HCT116 (cell line): ENCODE results near the gene PNLIP. TPM values are rescaled to one million over a fixed set of nuclear protein-coding genes. Genes with fewer than 3 reads are reported as not detected.

ENCODE experiments used
- ATAC-seq: fragments of 200-7000 bp; cut with Tn5 transposase; 2 replicates; pipeline ENCODE4 v1.9.1; 2020; ENCODE audit warnings: mild to moderate bottlenecking, moderate library complexity
- BruUV-seq: library from RNA; stranded (reverse); fragments of 400-500 nt; replicated peaks from 2 replicates; lab custom pipeline; 2021; lab: Mats Ljungman, UMichigan
- CTCF ChIA-PET: fragments of 300-600 bp; sonication (Branson Sonifier 250); formaldehyde crosslinking; loops from one replicate; lab custom pipeline; 2021; ENCODE audit warnings: antibody characterized with exemption; lab: Charles Lee
- POLR2A ChIA-PET: fragments of 300-600, 350-600 bp; sonication (Branson Sonifier 250); formaldehyde crosslinking; loops from one replicate; lab custom pipeline; 2021; ENCODE audit warnings: antibody characterized with exemption; lab: Charles Lee
- RAD21 ChIA-PET, 2 experiments: fragments of 300-600 bp; sonication (Branson Sonifier 250); formaldehyde crosslinking; loops; one replicate each; lab custom pipeline; 2023; ENCODE audit warnings: low total read pairs in 2 of 2; ENCODE audit not compliant: uncharacterized antibody in 2 of 2, unreplicated experiment in 2 of 2, low non-redundant PET in 1 of 2; lab: Charles Lee
- DNase-seq: peaks from one replicate; pipeline ENCODE4 v3.0.0-alpha.2; 2010; ENCODE audit warnings: low read depth, low spot score
- H2AFZ ChIP-seq: fragments of 200-600 bp; shearing (Covaris generic), sonication (generic); 2 replicates; pipeline ENCODE4 v1.6.1; 2017; ENCODE audit warnings: low read depth, mixed run types, mixed read lengths, antibody characterized with exemption, low read length; ENCODE audit not compliant: poor library complexity, severe bottlenecking
- H3K27ac ChIP-seq: 2 replicates; pipeline ENCODE4 v1.5.1; 2012; ENCODE audit warnings: low read depth, low read length
- H3K27me3 ChIP-seq: fragments of 200-600 bp; sonication (generic); 2 replicates; pipeline ENCODE4 v1.6.1; 2016; ENCODE audit warnings: mixed run types, low read length, mixed read lengths; ENCODE audit not compliant: insufficient read depth
- H3K36me3 ChIP-seq, 2 experiments: fragments of 200-500 bp in 1 of 2; fragments of 200-600 bp in 1 of 2; sonication (Bioruptor generic) in 1 of 2; sonication (generic) in 1 of 2; 2 replicates each; pipeline versions ENCODE4 v1.5.1 to v1.6.1; 2014 to 2016; ENCODE audit warnings: low read length in 2 of 2, inconsistent platforms in 1 of 2, mixed read lengths in 1 of 2, mixed run types in 1 of 2; ENCODE audit not compliant: insufficient read depth in 2 of 2, control insufficient read depth in 1 of 2
- H3K4me1 ChIP-seq, 2 experiments: fragments of 200-600 bp in 1 of 2; sonication (generic) in 1 of 2; 2 replicates each; pipeline versions ENCODE4 v1.5.1 to v1.6.1; 2012 to 2017; ENCODE audit warnings: low read length in 2 of 2, inconsistent platforms in 1 of 2, mild to moderate bottlenecking in 1 of 2, mixed read lengths in 1 of 2, mixed run types in 1 of 2, moderate library complexity in 1 of 2; ENCODE audit not compliant: insufficient read depth in 2 of 2, control insufficient read depth in 1 of 2
- H3K4me2 ChIP-seq: fragments of 200-600 bp; sonication (generic); 2 replicates; pipeline ENCODE4 v1.6.1; 2017; ENCODE audit warnings: mixed run types, low read length, mixed read lengths
- H3K4me3 ChIP-seq, 2 experiments: fragments of 200-600 bp in 1 of 2; sonication (generic) in 1 of 2; replicated peaks in 1 of 2; 2 replicates each; pipeline ENCODE4 v1.5.1; 2011 to 2016; ENCODE audit warnings: low read length in 2 of 2, control low read depth in 1 of 2, low read depth in 1 of 2, mild to moderate bottlenecking in 1 of 2, mixed read lengths in 1 of 2, mixed run types in 1 of 2
- H3K79me2 ChIP-seq: fragments of 200-600 bp; sonication (generic); 2 replicates; pipeline ENCODE4 v1.6.1; 2017; ENCODE audit warnings: mild to moderate bottlenecking, mixed run types, low read length, moderate library complexity, mixed read lengths; ENCODE audit not compliant: insufficient read depth
- H3K9ac ChIP-seq: fragments of 200-600 bp; sonication (generic); 2 replicates; pipeline ENCODE4 v1.6.1; 2016; ENCODE audit warnings: low read length, mixed read lengths
- H3K9me2 ChIP-seq: fragments of 200-600 bp; sonication (generic), shearing (Covaris generic); 2 replicates; pipeline ENCODE4 v1.6.1; 2017; ENCODE audit warnings: mixed run types, mild to moderate bottlenecking, moderate library complexity; ENCODE audit not compliant: insufficient read depth
- H3K9me3 ChIP-seq, 2 experiments: fragments of 200-500 bp in 1 of 2; fragments of 200-600 bp in 1 of 2; sonication (Bioruptor generic) in 1 of 2; sonication (generic) in 1 of 2; 2 replicates each; pipeline ENCODE4 v1.6.1; 2014 to 2017; ENCODE audit warnings: low read length in 2 of 2, mixed read lengths in 2 of 2, inconsistent platforms in 1 of 2, low read depth in 1 of 2, mild to moderate bottlenecking in 1 of 2, mixed run types in 1 of 2, moderate library complexity in 1 of 2; ENCODE audit not compliant: control insufficient read depth in 1 of 2, insufficient read depth in 1 of 2
- H4K20me1 ChIP-seq: fragments of 200-600 bp; sonication (generic), shearing (Covaris generic); 2 replicates; pipeline ENCODE4 v1.6.1; 2017; ENCODE audit warnings: mixed run types, mild to moderate bottlenecking, moderate library complexity; ENCODE audit not compliant: insufficient read depth
- CBX3 ChIP-seq: IDR thresholded peaks from 2 replicates; pipeline ENCODE4 v1.6.1; 2012; ENCODE audit warnings: low read depth
- CEBPB ChIP-seq: IDR thresholded peaks from 2 replicates; pipeline ENCODE4 v1.6.1; 2012; ENCODE audit warnings: low read depth
- CTCF ChIP-seq, 3 experiments: fragments of 200-600 bp in 1 of 3; sonication (generic) in 1 of 3; IDR thresholded peaks in 2 of 3; conservative IDR thresholded peaks in 1 of 3; 2 replicates each; pipeline ENCODE4 v1.5.1; 2012 to 2017; ENCODE audit warnings: low read depth in 2 of 3, low read length in 2 of 3, antibody characterized with exemption in 1 of 3, borderline replicate concordance in 1 of 3, control low read depth in 1 of 3, mild to moderate bottlenecking in 1 of 3, mixed read lengths in 1 of 3, mixed run types in 1 of 3, moderate library complexity in 1 of 3; ENCODE audit not compliant: insufficient read depth in 1 of 3
- EGR1 ChIP-seq: IDR thresholded peaks from 2 replicates; pipeline ENCODE4 v1.6.1; 2012; ENCODE audit warnings: low read depth
- ELF1 ChIP-seq: IDR thresholded peaks from 2 replicates; pipeline ENCODE4 v1.6.1; 2012; ENCODE audit warnings: low read depth, borderline replicate concordance
- EZH2 ChIP-seq: fragments of 200-600 bp; sonication (generic); IDR thresholded peaks from 2 replicates; pipeline ENCODE4 v1.6.1; 2017; ENCODE audit warnings: antibody characterized with exemption, mixed run types
- JUND ChIP-seq: IDR thresholded peaks from 2 replicates; pipeline ENCODE4 v1.6.1; 2012
- POLR2A ChIP-seq: IDR thresholded peaks from 2 replicates; pipeline ENCODE4 v1.7.0; 2011; ENCODE audit warnings: borderline replicate concordance; ENCODE audit not compliant: insufficient read depth, insufficient read length; ENCODE audit errors: extremely low read depth
- POLR2AphosphoS5 ChIP-seq: IDR thresholded peaks from 2 replicates; pipeline ENCODE4 v1.6.1; 2011; ENCODE audit warnings: mild to moderate bottlenecking, low read depth, low read length, moderate library complexity
- REST ChIP-seq: IDR thresholded peaks from 2 replicates; pipeline ENCODE4 v1.6.1; 2012; ENCODE audit warnings: low read depth
- SIN3A ChIP-seq: IDR thresholded peaks from 2 replicates; pipeline ENCODE4 v1.6.1; 2012; ENCODE audit warnings: low read depth
- SP1 ChIP-seq: IDR thresholded peaks from 2 replicates; pipeline ENCODE4 v1.6.1; 2012; ENCODE audit warnings: low read depth
- SRF ChIP-seq: IDR thresholded peaks from 2 replicates; pipeline ENCODE4 v1.6.1; 2012; ENCODE audit warnings: low read depth
- TCF7L2 ChIP-seq: IDR thresholded peaks from 2 replicates; pipeline ENCODE4 v1.7.0; 2011; ENCODE audit warnings: borderline replicate concordance, inconsistent platforms; ENCODE audit not compliant: insufficient read depth, insufficient read length; ENCODE audit errors: extremely low read depth
- YY1 ChIP-seq: IDR thresholded peaks from 2 replicates; pipeline ENCODE4 v1.6.1; 2011; ENCODE audit warnings: low read length, low read depth, moderate library complexity, mild to moderate bottlenecking; ENCODE audit not compliant: insufficient replicate concordance; ENCODE audit errors: extremely low read depth
- ZBTB33 ChIP-seq: IDR thresholded peaks from 2 replicates; pipeline ENCODE4 v1.6.1; 2011; ENCODE audit warnings: mild to moderate bottlenecking, low read length, moderate library complexity; ENCODE audit not compliant: insufficient replicate concordance; ENCODE audit errors: extremely low read depth
- ZFX ChIP-seq: fragments of 450-650 bp; IDR thresholded peaks from 2 replicates; pipeline ENCODE4 v1.6.1; 2017
- ZNF274 ChIP-seq: fragments of 200-500 bp; sonication (Bioruptor generic); IDR thresholded peaks from 2 replicates; pipeline ENCODE4 v1.6.1; 2014; ENCODE audit warnings: mild to moderate bottlenecking, low read depth, low read length, inconsistent platforms
- intact Hi-C: fragments of 100-400 bp; cut with micrococcal nuclease; formaldehyde crosslinking; loops from 2 replicates; pipeline ENCODE4 v1.10.0; 2022
- total RNA-seq: library from RNA; stranded (reverse); gene quantifications from one replicate; pipeline ENCODE4 v1.2.1, GENCODE V29; 2021; ENCODE audit not compliant: unreplicated experiment
- TF ChIP-seq, protein P1 (sequence below): IDR thresholded peaks from 2 replicates; pipeline ENCODE4 v1.6.1; 2012
- TF ChIP-seq, protein P2 (sequence below): IDR thresholded peaks from 2 replicates; pipeline ENCODE4 v1.6.1; 2012

The PNLIP gene
- total RNA-seq, 1 experiment from 2014 or later, result 1.3 TPM

DNA sequence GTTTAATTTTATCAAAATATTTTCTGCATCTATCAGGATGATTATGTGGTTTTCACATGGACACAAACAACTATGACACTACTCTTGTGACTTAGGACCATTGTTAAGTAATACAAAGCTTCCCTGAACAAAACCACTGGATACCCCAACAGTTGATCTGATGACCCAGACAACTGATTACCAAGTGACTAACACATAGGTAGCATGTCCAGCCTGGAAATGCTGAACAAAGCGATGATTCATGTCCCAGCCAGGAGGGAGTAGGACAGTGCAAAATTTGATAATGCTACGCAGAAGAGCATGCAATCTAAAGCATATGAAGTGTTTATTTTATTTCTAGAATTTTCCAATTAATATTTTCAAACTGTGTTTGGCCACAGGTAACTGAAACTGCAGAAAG, 8.9 kb upstream of the PNLIP start:
- Histone ChIP-seq H3K9ac (no peak overlapping the region), H3K4me3 (no peak overlapping the region), H3K27ac (no peak overlapping the region), H2AFZ (no peak overlapping the region), H3K27me3 (peaks cover 8% of the 10 kb centered on the region), H3K4me1 (peaks cover 0 to 6% of the 10 kb centered on the region in 2 experiments; a peak in 1 of 4 replicates), H3K79me2 (no peaks in the 10 kb centered on the region), H4K20me1 (no peaks in the 10 kb centered on the region), H3K9me3 (peaks cover 0 to 10% of the 10 kb centered on the region in 2 experiments; a peak in 2 of 4 replicates), H3K36me3 (no peaks in the 10 kb centered on the region), H3K4me2 (no peak overlapping the region), H3K9me2 (no peaks in the 10 kb centered on the region)
- TF ChIP-seq, protein P1, sequence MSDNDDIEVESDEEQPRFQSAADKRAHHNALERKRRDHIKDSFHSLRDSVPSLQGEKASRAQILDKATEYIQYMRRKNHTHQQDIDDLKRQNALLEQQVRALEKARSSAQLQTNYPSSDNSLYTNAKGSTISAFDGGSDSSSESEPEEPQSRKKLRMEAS, result no peak
- TF ChIP-seq POLR2A (no peak), ZBTB33 (no peak), JUND (no peak), CEBPB (no peak), YY1 (no peak), EGR1 (no peak), SRF (no peak), REST (no peak), EZH2 (no peak), CBX3 (no peak), SP1 (no peak), CTCF (IDR thresholded peaks at IDR 0.05 in 2 of 3, conservative IDR thresholded peaks at IDR 0.05 in 1 of 3; ENCODE audit: borderline replicate concordance in 1 of 3, insufficient read depth in 1 of 3, low read depth in 2 of 3, low read length in 2 of 3) (no peak), ELF1 (no peak), POLR2AphosphoS5 (no peak), ZFX (no peak), SIN3A (no peak), ZNF274 (no peak), TCF7L2 (no peak)
- TF ChIP-seq, protein P2, sequence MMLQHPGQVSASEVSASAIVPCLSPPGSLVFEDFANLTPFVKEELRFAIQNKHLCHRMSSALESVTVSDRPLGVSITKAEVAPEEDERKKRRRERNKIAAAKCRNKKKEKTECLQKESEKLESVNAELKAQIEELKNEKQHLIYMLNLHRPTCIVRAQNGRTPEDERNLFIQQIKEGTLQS, result no peak
- intact Hi-C loops, result no loop called here
- no peak for ATAC-seq
- ChIA-PET RAD21 (no interaction called here), CTCF (no interaction called here), POLR2A (no interaction called here)
- DNase-seq, result no peak
- BruUV-seq, result no TSS peak
